ENCODE measurements around the gene MIDN. TPM values are rescaled to one million over a fixed set of nuclear protein-coding genes. Genes with fewer than 3 reads are reported as not detected.

MIDN gene
- polyA plus RNA-seq, 5 donors, result 29.5 to 67.9 (median 40.8) TPM

Other genes with a start within 250 kb of the MIDN start
- gene GRIN3B, start 248.2 kb upstream of the MIDN start, polyA plus RNA-seq (ENCODE audit: insufficient read depth in 1 of 5, insufficient read length in 5 of 5, low replicate concordance in 1 of 5), result 1 to 10 TPM in 2 of 5 donors, under 1 TPM in 3; 0.31 to 1.6 (median 0.69) TPM
- 100 to 1,000 TPM in 2 of 5 donors, 10 to 100 TPM in 3; 70.9 to 132 (median 98.4) TPM for gene TMEM259, start 227.5 kb upstream of the MIDN start, polyA plus RNA-seq (ENCODE audit: insufficient read depth in 1 of 5, insufficient read length in 5 of 5, low replicate concordance in 1 of 5)
- gene RNU6-2, start 227.1 kb upstream of the MIDN start, polyA plus RNA-seq (ENCODE audit: insufficient read depth in 1 of 5, insufficient read length in 5 of 5, low replicate concordance in 1 of 5), result not detected
- gene CNN2, start 222.0 kb upstream of the MIDN start, polyA plus RNA-seq (ENCODE audit: insufficient read depth in 1 of 5, insufficient read length in 5 of 5, low replicate concordance in 1 of 5), result 100 to 1,000 TPM; 128 to 196 (median 157) TPM
- 1 to 10 TPM; 2.8 to 6.1 (median 4.7) TPM for gene ABCA7, start 208.5 kb upstream of the MIDN start, polyA plus RNA-seq (ENCODE audit: insufficient read depth in 1 of 5, insufficient read length in 5 of 5, low replicate concordance in 1 of 5)
- 10 to 100 TPM in 3 of 5 donors, 1 to 10 TPM in 2; 7.8 to 15.8 (median 10.2) TPM for gene ARHGAP45, start 181.4 kb upstream of the MIDN start, polyA plus RNA-seq (ENCODE audit: insufficient read depth in 1 of 5, insufficient read length in 5 of 5, low replicate concordance in 1 of 5)
- 100 to 1,000 TPM; 107 to 191 (median 115) TPM for gene POLR2E, start 153.2 kb upstream of the MIDN start, polyA plus RNA-seq (ENCODE audit: insufficient read depth in 1 of 5, insufficient read length in 5 of 5, low replicate concordance in 1 of 5)
- gene GPX4, start 144.6 kb upstream of the MIDN start, polyA plus RNA-seq (ENCODE audit: insufficient read depth in 1 of 5, insufficient read length in 5 of 5, low replicate concordance in 1 of 5), result 100 to 1,000 TPM; 141 to 288 (median 176) TPM
- gene SBNO2, start 74.3 kb upstream of the MIDN start, polyA plus RNA-seq (ENCODE audit: insufficient read depth in 1 of 5, insufficient read length in 5 of 5, low replicate concordance in 1 of 5), result 10 to 100 TPM; 16.7 to 26.3 (median 17.9) TPM
- 10 to 100 TPM; 40.7 to 59.5 (median 46.3) TPM for gene STK11, start 42.8 kb upstream of the MIDN start, polyA plus RNA-seq (ENCODE audit: insufficient read depth in 1 of 5, insufficient read length in 5 of 5, low replicate concordance in 1 of 5)
- gene CBARP, start 10.6 kb upstream of the MIDN start, polyA plus RNA-seq (ENCODE audit: insufficient read depth in 1 of 5, insufficient read length in 5 of 5, low replicate concordance in 1 of 5), result 1 to 10 TPM in 4 of 5 donors, under 1 TPM in 1; 0.97 to 2.5 (median 1.5) TPM
- gene ATP5F1D, start 6.8 kb upstream of the MIDN start, polyA plus RNA-seq (ENCODE audit: insufficient read depth in 1 of 5, insufficient read length in 5 of 5, low replicate concordance in 1 of 5), result 100 to 1,000 TPM in 1 of 5 donors, 10 to 100 TPM in 4; 47.3 to 131 (median 76.0) TPM
- 1,000 to 10,000 TPM in 1 of 5 donors, 100 to 1,000 TPM in 4; 774 to 1,053 (median 920) TPM for gene CIRBP, start 20.7 kb downstream of the MIDN start, polyA plus RNA-seq (ENCODE audit: insufficient read depth in 1 of 5, insufficient read length in 5 of 5, low replicate concordance in 1 of 5)
- 10 to 100 TPM in 4 of 5 donors, 1 to 10 TPM in 1; 8.9 to 32.2 (median 17.2) TPM for gene FAM174C, start 26.9 kb downstream of the MIDN start, polyA plus RNA-seq (ENCODE audit: insufficient read depth in 1 of 5, insufficient read length in 5 of 5, low replicate concordance in 1 of 5)
- gene EFNA2, start 37.3 kb downstream of the MIDN start, polyA plus RNA-seq (ENCODE audit: insufficient read depth in 1 of 5, insufficient read length in 5 of 5, low replicate concordance in 1 of 5), result 1 to 10 TPM in 2 of 5 donors, under 1 TPM in 3; 0.66 to 2.1 (median 0.84) TPM
- gene NDUFS7, start 135.3 kb downstream of the MIDN start, polyA plus RNA-seq (ENCODE audit: insufficient read depth in 1 of 5, insufficient read length in 5 of 5, low replicate concordance in 1 of 5), result 10 to 100 TPM; 29.8 to 76.5 (median 37.8) TPM
- gene GAMT, start 153.0 kb downstream of the MIDN start, polyA plus RNA-seq (ENCODE audit: insufficient read depth in 1 of 5, insufficient read length in 5 of 5, low replicate concordance in 1 of 5), result 10 to 100 TPM; 18.6 to 42.1 (median 22.2) TPM
- 100 to 1,000 TPM in 1 of 5 donors, 10 to 100 TPM in 4; 86.4 to 104 (median 87.9) TPM for gene DAZAP1, start 159.0 kb downstream of the MIDN start, polyA plus RNA-seq (ENCODE audit: insufficient read depth in 1 of 5, insufficient read length in 5 of 5, low replicate concordance in 1 of 5)
- gene RPS15, start 189.8 kb downstream of the MIDN start, polyA plus RNA-seq (ENCODE audit: insufficient read depth in 1 of 5, insufficient read length in 5 of 5, low replicate concordance in 1 of 5), result 1,000 to 10,000 TPM in 1 of 5 donors, 100 to 1,000 TPM in 4; 535 to 1,164 (median 663) TPM
- 1 to 10 TPM in 2 of 5 donors, under 1 TPM in 3; 0.57 to 1.2 (median 0.71) TPM for gene APC2, start 201.5 kb downstream of the MIDN start, polyA plus RNA-seq (ENCODE audit: insufficient read depth in 1 of 5, insufficient read length in 5 of 5, low replicate concordance in 1 of 5)
- 10 to 100 TPM; 17.4 to 34.7 (median 20.9) TPM for gene C19orf25, start 230.6 kb downstream of the MIDN start, polyA plus RNA-seq (ENCODE audit: insufficient read depth in 1 of 5, insufficient read length in 5 of 5, low replicate concordance in 1 of 5)
- gene PCSK4, start 241.8 kb downstream of the MIDN start, polyA plus RNA-seq (ENCODE audit: insufficient read depth in 1 of 5, insufficient read length in 5 of 5, low replicate concordance in 1 of 5), result 1 to 10 TPM; 2.7 to 6.0 (median 3.7) TPM
- gene REEP6, start 242.6 kb downstream of the MIDN start, polyA plus RNA-seq (ENCODE audit: insufficient read depth in 1 of 5, insufficient read length in 5 of 5, low replicate concordance in 1 of 5), result 1 to 10 TPM; 2.4 to 6.7 (median 3.9) TPM

Measured in right lung (tissue), 5 donors.